ENCODE results near the gene SPDYE3.
"Not testable (repeated sequence)": the region's sequence is repeated elsewhere in the genome, so short reads cannot be mapped to it uniquely, and the experiment has no call there.

The SPDYE3 gene, protein sequence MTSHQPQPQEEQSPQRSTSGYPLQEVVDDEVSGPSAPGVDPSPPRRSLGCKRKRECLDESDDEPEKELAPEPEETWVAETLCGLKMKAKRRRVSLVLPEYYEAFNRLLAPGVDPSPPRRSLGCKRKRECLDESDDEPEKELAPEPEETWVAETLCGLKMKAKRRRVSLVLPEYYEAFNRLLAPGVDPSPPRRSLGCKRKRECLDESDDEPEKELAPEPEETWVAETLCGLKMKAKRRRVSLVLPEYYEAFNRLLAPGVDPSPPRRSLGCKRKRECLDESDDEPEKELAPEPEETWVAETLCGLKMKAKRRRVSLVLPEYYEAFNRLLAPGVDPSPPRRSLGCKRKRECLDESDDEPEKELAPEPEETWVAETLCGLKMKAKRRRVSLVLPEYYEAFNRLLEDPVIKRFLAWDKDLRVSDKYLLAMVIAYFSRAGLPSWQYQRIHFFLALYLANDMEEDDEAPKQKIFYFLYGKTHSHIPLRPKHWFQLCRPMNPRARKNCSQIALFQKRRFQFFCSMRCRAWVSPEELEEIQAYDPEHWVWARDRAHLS

DNA sequence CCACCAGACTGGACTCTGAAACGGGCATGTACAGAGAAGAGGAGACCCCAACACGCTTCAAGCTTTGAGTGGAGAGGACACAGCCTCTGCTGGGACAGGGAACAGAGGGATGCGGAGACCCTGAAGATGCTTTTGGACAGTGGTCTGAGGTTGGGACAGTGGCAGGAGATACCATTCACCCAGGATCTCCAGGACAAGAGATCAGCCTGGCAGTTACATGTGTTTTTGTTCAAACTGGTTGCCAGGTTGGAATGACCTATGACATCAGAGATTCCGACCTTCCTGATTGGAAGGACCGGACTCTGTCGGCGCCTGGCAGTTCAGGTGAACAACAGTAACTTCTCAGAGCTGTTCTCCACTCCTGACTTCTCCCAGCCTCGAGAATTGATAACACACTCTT is at the start of gene SPDYE3:
Gene SPDYE3 (plus strand): TSS at position 301 of the 400 bp plus-strand sequence. CDS start 184 bp downstream, outside the sequence.
- not testable (repeated sequence) for DNase-seq

DNA sequence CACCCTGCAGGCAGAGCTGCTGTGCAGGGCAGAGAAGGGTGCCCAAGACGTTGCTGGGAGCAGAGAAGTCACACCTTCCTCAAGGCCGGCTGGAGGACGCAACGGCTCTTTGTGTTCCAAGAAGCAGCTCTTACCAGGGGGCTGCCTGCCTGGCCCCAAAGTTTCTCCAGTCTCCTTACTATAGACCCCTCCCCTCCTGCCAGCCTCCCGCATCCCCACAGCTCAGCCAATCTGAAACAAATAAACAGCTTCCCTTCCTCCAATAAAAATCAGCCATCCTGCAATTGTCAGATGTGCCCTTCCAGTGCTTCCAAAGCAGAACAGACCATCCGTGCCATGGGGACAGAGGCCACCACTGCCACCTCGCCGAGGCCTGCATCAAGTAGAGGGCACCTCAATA is 47.5 kb upstream of the SPDYE3 start:
- not testable (repeated sequence) for DNase-seq

DNA sequence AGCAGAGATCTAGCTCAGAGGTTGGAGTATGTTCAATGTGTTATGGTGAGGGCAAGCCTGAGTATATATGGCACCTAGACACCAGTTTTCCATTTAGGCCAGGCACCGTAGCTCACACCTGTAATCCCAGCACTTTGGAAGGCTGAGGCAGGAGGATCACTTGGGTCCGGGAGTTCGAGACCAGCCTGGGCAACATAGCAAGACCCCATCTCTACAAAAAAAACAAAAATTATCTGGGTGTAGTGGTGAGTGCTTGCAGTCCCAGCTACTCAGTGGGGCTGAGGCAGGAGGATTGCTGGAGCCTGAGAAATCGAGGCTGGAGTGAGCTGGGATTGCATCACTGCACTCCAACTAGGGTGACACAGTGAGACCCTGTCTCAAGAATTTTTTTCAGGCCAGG is 44.6 kb upstream of the SPDYE3 start:
- not testable (repeated sequence) for DNase-seq

DNA sequence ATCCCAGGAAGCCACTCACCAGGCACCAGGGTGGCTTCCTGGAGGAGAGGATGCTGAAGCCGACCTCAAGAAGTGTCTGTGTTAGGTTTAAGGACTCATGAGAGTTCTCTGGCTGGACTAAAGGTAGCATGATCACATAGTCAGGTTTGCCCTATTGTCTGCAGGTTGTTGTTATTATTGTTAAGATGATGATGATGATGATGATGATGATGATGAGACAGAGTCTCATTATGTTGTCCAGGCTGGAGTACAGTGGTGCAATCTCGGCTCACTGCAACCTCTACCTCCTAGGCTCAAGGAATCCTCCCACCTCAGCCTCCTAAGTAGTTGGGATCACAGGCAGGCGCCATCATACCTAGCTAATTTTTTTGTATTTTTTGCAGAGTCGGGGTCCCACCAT is 43.3 kb upstream of the SPDYE3 start:
- not testable (repeated sequence) for DNase-seq

DNA sequence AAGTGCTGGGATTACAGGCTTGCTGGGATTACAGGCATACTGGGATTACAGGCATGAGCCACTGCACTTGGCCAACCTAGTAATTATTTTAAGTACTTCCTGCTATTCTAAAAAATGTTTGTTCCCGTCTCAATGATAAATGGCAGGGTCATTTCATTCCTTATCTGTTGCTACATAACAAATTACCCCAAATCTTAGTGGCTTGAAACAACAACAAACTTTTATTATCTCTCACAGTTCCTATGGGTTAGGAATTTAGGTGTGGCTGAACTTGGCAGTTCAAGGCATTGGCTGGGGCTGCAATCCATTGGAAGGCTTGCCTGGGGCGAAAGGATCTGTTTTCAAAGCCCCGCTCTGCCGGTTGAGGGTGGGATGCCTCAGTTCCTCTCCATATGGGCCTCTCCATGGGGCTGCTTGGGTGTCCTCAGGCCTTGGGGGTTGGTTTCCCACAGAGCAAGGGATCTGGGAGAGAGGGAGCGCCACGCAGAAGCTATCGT is 42.8 kb upstream of the SPDYE3 start:
- not testable (repeated sequence) for DNase-seq

DNA sequence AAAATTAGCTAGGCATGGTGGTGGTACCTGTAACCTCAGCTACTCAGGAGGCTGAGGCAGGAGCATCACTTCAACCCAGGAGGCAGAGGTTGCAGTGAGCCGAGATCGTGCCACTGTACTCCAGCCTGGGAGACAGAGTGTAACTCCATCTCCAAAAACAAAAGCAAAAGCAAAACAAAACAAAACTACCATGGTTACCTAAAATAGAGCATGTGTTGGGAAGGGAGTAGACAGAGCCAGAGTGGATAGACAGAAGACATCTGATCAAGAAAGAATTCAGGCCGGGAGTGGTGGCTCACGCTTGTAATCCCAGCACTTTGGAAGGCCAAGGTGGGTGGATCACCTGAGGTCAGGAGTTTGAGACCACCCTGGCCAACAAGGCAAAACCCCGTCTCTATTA is 41.7 kb upstream of the SPDYE3 start:
- DNase-seq: not testable (repeated sequence)

DNA sequence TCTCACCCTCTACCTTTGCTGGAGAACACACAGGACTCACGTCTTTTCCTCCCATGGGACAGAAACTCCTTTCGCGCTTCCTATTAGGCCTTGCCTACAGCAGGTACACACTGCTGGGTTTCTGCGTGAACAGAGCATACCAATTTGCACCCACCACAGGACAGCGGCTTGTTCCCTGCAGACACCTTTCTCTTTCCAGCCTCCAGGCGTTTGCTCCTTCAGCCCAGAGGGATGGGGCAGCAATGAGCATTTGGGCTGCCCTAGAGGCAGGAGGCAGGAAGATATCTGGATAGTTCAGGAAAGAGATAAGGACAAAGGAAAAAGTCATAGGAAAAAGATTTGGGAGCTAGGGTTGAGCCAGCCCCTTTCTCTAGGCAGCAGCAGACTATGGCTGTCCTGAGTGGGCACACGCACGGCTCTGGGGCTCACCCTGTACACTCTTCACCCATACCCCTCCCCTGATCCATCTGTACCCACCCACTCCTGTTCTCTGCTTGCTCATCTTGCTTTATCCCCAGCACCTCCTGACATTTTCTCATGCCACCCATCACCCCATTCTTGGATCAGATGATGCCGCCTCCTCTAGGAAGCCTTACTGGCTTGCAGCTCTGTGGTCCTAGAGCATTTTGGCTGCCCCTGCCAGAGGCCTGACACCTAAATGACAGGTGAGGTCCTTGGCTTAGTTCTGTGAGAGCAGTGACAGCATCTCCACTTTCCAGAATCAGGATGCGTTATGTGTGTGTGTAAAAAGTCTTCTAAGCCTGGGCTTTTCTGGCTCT is 40.7 kb upstream of the SPDYE3 start:
- no peak for DNase-seq

DNA sequence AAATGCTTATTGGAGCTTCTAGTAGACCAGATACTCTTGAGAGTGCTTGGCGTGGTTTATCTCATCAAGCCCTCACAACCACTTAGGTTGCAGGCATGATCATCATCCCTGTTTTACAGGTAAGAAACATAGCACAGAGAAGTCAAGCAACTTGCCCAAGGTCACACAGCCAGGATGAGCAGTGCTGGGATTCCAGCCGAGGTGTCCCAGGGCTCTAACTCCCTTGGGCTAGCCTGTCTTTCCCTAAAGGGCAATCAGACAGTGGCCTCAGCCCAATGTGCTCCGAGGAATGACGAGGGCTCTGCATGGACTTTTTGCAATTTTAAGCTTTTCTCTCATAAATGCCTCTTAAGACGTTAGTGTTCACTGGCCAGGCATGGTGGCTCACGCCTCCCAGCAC is 39.9 kb upstream of the SPDYE3 start:
- DNase-seq: no peak

DNA sequence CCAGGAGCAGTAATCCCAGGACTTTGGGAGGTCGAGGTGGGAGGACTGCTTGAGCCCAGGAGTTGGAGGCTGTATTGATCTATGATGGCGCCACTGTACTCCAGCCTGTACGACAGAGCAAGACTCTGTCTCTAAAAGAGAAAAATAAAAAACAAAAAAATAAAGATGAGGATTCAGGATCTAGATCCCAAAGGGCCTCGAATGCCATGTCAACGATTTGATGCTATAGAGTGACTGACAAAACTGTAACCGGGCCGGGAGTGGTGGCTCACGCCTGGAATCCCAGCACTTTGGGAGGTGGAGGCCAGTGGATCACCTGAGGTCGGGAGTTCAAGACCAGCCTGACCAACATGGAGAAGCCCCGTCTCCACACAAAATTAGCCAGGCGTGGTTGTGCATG is 38.6 kb upstream of the SPDYE3 start:
- DNase-seq: not testable (repeated sequence)

DNA sequence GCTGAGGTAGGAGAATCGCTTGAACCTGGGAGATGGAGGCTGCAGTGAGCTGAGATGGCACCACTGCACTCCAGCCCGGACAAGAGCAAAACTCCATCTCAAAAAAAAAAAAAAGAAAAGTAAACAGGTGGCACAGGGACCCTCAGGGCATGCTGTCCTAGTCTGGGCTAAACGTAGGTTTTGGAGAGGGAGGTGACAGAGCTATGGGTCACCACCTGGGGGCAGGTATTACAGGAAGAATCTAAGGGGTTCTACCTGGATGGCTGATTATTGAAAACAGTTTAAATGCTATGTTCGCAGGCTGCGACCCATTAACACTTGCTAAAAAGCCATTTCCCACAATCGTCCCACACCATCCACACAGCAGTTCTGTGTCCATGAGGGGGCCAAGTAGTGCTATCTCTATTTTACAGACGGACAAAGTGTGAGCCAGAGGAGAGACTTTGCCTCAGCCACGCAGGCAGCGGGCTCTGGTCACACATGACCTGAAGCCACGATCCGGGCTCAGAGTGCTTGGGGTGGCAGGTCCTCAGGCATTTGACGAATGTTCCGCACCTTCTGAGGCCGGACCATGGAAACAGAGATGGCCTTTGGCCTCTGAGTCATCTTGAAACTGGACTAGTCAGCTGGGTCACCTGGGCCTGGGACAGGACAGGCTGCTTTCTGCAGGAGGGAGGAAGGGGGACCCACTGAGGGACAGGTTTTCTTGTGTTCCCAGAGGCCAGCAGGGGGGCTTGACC is 38.0 kb upstream of the SPDYE3 start:
- not testable (repeated sequence) for DNase-seq

DNA sequence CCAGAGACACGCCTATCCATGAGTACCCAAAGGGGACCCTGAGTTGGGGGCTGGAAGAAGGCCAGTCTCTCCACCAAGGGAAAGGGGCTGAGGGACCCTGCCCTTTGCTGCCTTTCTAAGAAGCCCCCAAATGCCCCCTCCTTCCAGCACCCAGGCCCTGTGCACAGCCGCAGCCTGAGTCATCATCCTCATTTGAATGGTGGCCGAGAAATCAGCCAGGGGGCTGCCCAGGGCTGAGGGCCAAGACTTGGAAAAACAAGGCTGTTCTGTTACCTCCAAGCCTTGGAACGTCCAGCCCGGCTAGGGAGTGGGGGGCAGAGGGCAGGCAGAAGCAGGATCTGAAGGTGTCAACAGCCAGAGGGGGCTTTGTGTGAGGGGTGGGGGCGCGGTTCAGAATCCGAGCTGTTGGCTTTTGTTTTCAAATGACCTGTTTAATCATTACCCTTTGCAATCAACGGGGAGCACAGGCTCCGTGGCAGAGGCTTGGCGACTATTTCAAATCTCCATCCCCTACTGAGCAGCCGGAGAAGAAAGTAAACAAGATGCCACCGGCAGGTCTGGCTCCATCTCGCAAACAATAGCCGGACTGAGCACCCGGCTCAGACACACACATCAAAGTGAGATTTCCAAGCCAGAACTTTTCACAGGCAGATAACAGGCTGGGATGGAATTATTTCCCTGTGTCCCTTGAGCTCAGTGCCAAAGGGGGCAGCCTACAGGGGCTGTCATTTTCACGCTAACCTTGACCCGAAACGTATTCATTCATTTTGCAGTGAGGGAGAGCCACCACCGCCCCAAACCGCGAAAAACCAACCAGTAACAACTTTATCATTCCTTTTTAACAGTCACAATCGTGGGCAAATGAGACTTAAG is 37.2 kb upstream of the SPDYE3 start:
- DNase-seq: not testable (repeated sequence)

DNA sequence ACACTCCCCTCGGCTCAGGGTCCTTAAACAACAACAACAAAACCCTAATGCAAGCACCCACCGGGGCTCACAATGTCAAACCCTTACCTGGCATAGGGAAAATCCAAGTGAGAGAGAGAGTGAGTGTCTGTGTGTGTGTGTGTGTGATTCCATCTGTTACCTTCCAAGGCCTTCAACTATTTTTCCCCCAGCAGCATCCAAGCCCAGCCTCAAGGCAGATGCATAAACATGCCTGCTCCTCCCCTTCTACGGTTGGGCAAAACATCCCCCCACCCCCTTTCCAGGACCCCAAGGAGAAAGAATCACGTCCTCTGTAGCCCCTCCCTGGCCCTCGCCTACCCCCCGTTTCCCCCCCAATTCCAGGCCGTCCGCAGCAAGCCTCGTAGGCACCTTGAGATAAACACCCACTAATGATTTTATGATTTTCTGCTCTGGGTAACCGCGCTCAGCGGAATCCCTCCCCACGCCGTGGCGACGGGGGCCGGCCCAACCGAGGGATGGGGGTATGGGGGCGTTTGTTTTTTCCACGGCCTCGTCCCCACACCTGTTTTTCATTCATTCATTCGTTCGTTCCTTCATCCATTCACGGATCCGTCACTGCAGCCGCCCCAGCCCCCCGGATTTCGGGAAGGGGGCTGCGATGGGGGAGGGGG is 36.4 kb upstream of the SPDYE3 start:
- not testable (repeated sequence) for DNase-seq

DNA sequence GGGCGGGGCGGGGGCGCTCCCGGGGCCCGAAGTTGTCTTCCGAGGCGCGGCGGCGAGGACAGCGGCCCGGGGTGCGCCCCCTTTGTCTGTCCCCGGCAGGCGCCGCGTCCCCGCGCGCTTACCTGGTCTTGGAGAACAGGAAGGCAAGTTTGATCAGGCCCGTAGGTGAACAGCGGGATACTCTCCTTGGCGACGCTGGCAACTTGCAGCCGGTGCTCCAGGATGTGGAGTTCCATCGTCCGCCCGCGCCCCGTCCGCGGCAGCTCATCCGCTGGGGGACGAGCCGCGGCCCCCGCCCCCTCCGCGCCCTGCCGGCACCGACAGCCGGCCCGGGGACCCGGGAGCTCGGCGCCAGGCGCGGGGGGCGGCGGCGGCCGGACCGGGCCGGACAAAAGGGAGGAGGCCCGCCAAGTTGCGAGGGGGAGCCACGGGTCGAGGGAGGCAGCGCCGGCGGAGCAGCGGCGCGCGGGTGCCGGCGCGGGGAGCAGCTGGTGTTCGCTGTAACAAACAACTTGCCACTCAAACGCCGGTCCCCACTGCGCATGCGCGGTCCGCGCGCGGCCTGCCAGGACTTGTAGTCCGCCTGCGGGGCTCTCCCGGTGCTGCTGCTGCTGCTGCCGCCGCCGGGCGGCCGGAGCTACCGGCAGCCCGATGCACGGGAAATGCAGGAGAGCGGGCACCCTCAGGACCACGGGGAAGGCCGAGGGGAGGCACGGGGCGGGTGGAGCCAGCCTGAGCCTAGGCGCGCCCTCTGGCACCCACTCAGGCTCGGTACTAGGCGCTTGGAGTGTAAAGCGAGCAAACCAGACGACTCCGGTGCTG is 35.6 kb upstream of the SPDYE3 start:
- DNase-seq: peak; percentile 88

DNA sequence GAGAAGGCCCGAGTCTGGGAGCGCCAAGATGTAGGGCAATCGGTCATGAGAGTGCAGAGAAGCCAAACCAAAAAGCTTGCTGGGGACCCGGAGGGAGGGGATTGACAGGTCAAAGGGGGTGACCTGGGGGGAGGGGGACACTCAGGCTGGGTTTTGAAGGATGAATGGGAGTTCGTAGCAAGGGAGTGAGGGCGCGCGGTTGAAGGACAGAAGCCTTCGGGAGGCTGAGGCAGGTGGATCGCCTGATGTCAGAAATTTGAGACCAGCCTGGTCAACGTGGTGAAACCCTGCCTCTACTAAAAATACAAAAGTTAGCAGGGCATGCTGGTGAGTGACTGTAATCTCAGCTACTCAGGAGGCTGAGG is 35.0 kb upstream of the SPDYE3 start:
- not testable (repeated sequence) for DNase-seq

DNA sequence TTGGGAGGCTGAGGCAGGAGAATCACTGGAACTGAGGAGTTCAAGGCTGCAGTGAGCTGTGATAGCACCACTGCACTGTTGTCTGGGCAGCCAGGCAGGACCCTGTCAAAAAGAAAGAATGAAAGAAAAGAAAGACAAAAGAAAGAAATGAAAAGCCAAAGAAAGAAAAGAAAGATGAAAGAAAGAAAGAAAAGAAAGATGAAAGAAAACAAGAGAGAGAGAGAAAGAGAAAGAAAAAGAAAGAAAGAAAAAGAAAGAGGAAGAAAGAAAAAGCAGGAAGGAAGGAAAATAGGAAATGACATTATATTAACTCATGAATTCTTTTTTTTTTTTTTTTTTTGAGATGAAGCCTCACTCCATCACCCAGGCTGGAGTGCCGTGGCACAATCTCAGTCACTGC is 32.4 kb upstream of the SPDYE3 start:
- no peak for DNase-seq

DNA sequence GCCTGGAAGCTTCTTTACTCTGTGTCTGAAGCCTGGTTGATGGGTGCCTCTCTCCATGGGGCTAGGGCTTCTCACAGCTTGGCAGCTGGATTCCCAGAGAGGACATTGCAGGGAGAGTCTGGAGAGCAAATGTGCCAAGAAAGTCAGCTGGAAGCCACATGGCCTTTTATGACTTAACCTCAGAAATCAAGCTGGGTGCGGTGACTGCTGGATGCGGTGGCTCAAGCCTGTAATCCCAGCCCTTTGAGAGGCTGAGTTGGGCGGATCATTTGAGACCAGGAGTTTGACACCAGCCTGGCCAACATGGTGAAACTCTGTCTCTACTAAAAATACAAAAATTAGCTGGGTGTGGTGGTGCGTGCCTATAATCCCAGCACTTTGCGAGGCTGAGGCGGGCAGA is 31.4 kb upstream of the SPDYE3 start:
- DNase-seq: not testable (repeated sequence)

DNA sequence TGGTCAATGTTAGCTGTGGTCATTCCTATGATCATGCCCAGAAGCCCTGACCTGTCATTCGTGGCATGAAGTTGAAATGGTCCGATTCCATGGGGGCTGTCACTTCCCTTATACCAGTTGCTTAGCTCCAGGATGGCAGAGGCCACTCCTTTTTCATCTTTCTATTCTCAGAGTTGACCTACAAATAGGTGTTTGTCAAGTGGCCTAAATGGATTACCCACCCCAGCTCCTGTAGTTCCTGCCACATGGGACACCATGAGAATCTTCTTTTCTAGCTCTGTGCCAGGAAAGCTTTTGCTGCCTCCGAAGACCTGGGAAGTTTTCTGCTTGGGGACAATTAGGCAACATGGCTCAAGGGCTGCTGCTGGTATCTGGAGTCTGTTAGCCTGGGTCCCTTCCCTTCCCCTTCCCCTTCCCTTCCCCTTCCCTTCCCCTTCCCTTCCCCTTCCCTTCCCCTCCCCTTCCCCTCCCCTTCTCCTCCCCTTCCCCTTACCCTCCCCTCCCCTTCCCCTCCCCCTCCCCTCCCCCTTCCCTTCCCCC is 25.4 kb upstream of the SPDYE3 start:
- DNase-seq: not testable (repeated sequence)

DNA sequence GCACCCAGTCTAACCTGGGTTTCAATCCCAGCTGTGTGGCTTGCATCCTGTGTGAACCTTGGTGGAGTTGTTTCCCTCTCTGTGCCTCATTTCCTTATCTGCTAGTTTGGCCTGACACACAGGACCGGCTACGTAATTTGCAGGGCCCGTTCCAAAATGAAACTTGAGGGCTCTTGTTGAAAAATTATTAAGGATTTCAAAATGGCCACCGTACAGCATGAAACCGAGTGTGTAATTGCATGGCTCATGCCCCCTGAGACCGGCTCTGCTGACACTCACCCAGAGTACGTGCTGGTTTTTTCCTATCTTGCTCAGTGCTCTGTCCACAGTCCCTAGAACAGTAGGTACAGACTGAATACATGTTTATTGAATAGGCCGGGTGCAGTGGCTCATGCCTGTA is 24.4 kb upstream of the SPDYE3 start:
- not testable (repeated sequence) for DNase-seq

DNA sequence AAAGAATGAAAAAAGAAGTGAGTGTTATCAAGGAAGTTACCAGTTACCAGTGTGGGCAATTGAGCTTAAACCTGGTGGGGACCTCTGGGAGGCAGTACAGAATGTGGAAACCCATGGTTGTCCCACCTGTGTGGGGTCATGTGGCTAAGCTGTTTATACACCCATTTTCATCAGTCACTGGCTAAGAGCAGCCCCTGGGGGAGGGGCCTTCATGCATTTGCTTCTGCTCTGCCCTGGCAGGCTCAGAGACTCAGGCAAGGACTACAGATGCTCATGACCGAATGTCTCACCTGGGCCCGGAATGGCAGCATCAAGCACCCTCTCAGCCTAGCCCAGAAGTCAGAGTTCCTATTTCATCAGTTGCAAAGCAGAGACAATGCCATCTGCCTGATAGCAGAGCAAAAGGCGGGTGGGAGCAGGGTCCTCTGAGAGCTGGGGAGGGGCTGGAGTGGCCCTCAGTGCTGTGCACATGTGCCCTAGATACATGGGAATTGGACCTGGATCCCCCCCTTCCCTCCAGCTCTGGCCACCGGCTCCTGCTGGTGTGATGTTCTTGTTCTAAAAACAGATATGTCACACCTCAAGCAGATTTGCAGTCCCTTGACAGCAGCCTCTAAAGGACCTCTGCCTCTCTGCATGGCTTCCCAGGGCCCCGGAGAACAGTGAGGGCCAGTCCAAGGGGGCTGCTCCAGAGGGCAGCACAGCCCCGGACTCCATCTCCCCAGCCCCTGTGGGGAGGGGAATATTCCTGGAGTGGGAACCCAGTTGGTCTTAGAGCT is 20.1 kb upstream of the SPDYE3 start:
- DNase-seq: not testable (repeated sequence)
